HCT116 (cell line): ENCODE data around the gene ADGRV1. TPM values are rescaled to one million over a fixed set of nuclear protein-coding genes. Genes with fewer than 3 reads are reported as not detected.
"Not testable (repeated sequence)": the region's sequence is repeated elsewhere in the genome, so short reads cannot be mapped to it uniquely, and the experiment has no call there.

Experiments used
- ATAC-seq: fragments of 200-7000 bp; cut with Tn5 transposase; 2 replicates; pipeline ENCODE4 v1.9.1; 2020; ENCODE audit warnings: mild to moderate bottlenecking, moderate library complexity
- BruUV-seq: library from RNA; stranded (reverse); fragments of 400-500 nt; replicated peaks from 2 replicates; lab custom pipeline; 2021; lab: Mats Ljungman, UMichigan
- CTCF ChIA-PET: fragments of 300-600 bp; sonication (Branson Sonifier 250); formaldehyde crosslinking; loops from one replicate; lab custom pipeline; 2021; ENCODE audit warnings: antibody characterized with exemption; lab: Charles Lee
- POLR2A ChIA-PET: fragments of 300-600, 350-600 bp; sonication (Branson Sonifier 250); formaldehyde crosslinking; loops from one replicate; lab custom pipeline; 2021; ENCODE audit warnings: antibody characterized with exemption; lab: Charles Lee
- RAD21 ChIA-PET, 2 experiments: fragments of 300-600 bp; sonication (Branson Sonifier 250); formaldehyde crosslinking; loops; one replicate each; lab custom pipeline; 2023; ENCODE audit warnings: low total read pairs in 2 of 2; ENCODE audit not compliant: uncharacterized antibody in 2 of 2, unreplicated experiment in 2 of 2, low non-redundant PET in 1 of 2; lab: Charles Lee
- DNase-seq: peaks from one replicate; pipeline ENCODE4 v3.0.0-alpha.2; 2010; ENCODE audit warnings: low read depth, low spot score
- H2AFZ ChIP-seq: fragments of 200-600 bp; shearing (Covaris generic), sonication (generic); 2 replicates; pipeline ENCODE4 v1.6.1; 2017; ENCODE audit warnings: low read depth, mixed run types, mixed read lengths, antibody characterized with exemption, low read length; ENCODE audit not compliant: poor library complexity, severe bottlenecking
- H3K27ac ChIP-seq: 2 replicates; pipeline ENCODE4 v1.5.1; 2012; ENCODE audit warnings: low read depth, low read length
- H3K27me3 ChIP-seq: fragments of 200-600 bp; sonication (generic); 2 replicates; pipeline ENCODE4 v1.6.1; 2016; ENCODE audit warnings: mixed run types, low read length, mixed read lengths; ENCODE audit not compliant: insufficient read depth
- H3K36me3 ChIP-seq, 2 experiments: fragments of 200-500 bp in 1 of 2; fragments of 200-600 bp in 1 of 2; sonication (Bioruptor generic) in 1 of 2; sonication (generic) in 1 of 2; 2 replicates each; pipeline versions ENCODE4 v1.5.1 to v1.6.1; 2014 to 2016; ENCODE audit warnings: low read length in 2 of 2, inconsistent platforms in 1 of 2, mixed read lengths in 1 of 2, mixed run types in 1 of 2; ENCODE audit not compliant: insufficient read depth in 2 of 2, control insufficient read depth in 1 of 2
- H3K4me1 ChIP-seq, 2 experiments: fragments of 200-600 bp in 1 of 2; sonication (generic) in 1 of 2; 2 replicates each; pipeline versions ENCODE4 v1.5.1 to v1.6.1; 2012 to 2017; ENCODE audit warnings: low read length in 2 of 2, inconsistent platforms in 1 of 2, mild to moderate bottlenecking in 1 of 2, mixed read lengths in 1 of 2, mixed run types in 1 of 2, moderate library complexity in 1 of 2; ENCODE audit not compliant: insufficient read depth in 2 of 2, control insufficient read depth in 1 of 2
- H3K4me2 ChIP-seq: fragments of 200-600 bp; sonication (generic); 2 replicates; pipeline ENCODE4 v1.6.1; 2017; ENCODE audit warnings: mixed run types, low read length, mixed read lengths
- H3K4me3 ChIP-seq, 2 experiments: fragments of 200-600 bp in 1 of 2; sonication (generic) in 1 of 2; replicated peaks in 1 of 2; 2 replicates each; pipeline ENCODE4 v1.5.1; 2011 to 2016; ENCODE audit warnings: low read length in 2 of 2, control low read depth in 1 of 2, low read depth in 1 of 2, mild to moderate bottlenecking in 1 of 2, mixed read lengths in 1 of 2, mixed run types in 1 of 2
- H3K79me2 ChIP-seq: fragments of 200-600 bp; sonication (generic); 2 replicates; pipeline ENCODE4 v1.6.1; 2017; ENCODE audit warnings: mild to moderate bottlenecking, mixed run types, low read length, moderate library complexity, mixed read lengths; ENCODE audit not compliant: insufficient read depth
- H3K9ac ChIP-seq: fragments of 200-600 bp; sonication (generic); 2 replicates; pipeline ENCODE4 v1.6.1; 2016; ENCODE audit warnings: low read length, mixed read lengths
- H3K9me2 ChIP-seq: fragments of 200-600 bp; sonication (generic), shearing (Covaris generic); 2 replicates; pipeline ENCODE4 v1.6.1; 2017; ENCODE audit warnings: mixed run types, mild to moderate bottlenecking, moderate library complexity; ENCODE audit not compliant: insufficient read depth
- H3K9me3 ChIP-seq, 2 experiments: fragments of 200-500 bp in 1 of 2; fragments of 200-600 bp in 1 of 2; sonication (Bioruptor generic) in 1 of 2; sonication (generic) in 1 of 2; 2 replicates each; pipeline ENCODE4 v1.6.1; 2014 to 2017; ENCODE audit warnings: low read length in 2 of 2, mixed read lengths in 2 of 2, inconsistent platforms in 1 of 2, low read depth in 1 of 2, mild to moderate bottlenecking in 1 of 2, mixed run types in 1 of 2, moderate library complexity in 1 of 2; ENCODE audit not compliant: control insufficient read depth in 1 of 2, insufficient read depth in 1 of 2
- H4K20me1 ChIP-seq: fragments of 200-600 bp; sonication (generic), shearing (Covaris generic); 2 replicates; pipeline ENCODE4 v1.6.1; 2017; ENCODE audit warnings: mixed run types, mild to moderate bottlenecking, moderate library complexity; ENCODE audit not compliant: insufficient read depth
- CTCF ChIP-seq, 3 experiments: fragments of 200-600 bp in 1 of 3; sonication (generic) in 1 of 3; IDR thresholded peaks in 2 of 3; conservative IDR thresholded peaks in 1 of 3; 2 replicates each; pipeline ENCODE4 v1.5.1; 2012 to 2017; ENCODE audit warnings: low read depth in 2 of 3, low read length in 2 of 3, antibody characterized with exemption in 1 of 3, borderline replicate concordance in 1 of 3, control low read depth in 1 of 3, mild to moderate bottlenecking in 1 of 3, mixed read lengths in 1 of 3, mixed run types in 1 of 3, moderate library complexity in 1 of 3; ENCODE audit not compliant: insufficient read depth in 1 of 3
- RAD21 ChIP-seq: IDR thresholded peaks from 2 replicates; pipeline ENCODE4 v1.6.1; 2012; ENCODE audit warnings: low read depth, mild to moderate bottlenecking
- TCF7L2 ChIP-seq: IDR thresholded peaks from 2 replicates; pipeline ENCODE4 v1.7.0; 2011; ENCODE audit warnings: borderline replicate concordance, inconsistent platforms; ENCODE audit not compliant: insufficient read depth, insufficient read length; ENCODE audit errors: extremely low read depth
- intact Hi-C: fragments of 100-400 bp; cut with micrococcal nuclease; formaldehyde crosslinking; loops from 2 replicates; pipeline ENCODE4 v1.10.0; 2022
- total RNA-seq: library from RNA; stranded (reverse); gene quantifications from one replicate; pipeline ENCODE4 v1.2.1, GENCODE V29; 2021; ENCODE audit not compliant: unreplicated experiment

Gene ADGRV1
- total RNA-seq, 1 experiment from 2014 or later, result 6.0 TPM

- POLR2A ChIA-PET, result interaction anchor here (1.0 kb wide), 2 partner anchors 9 to 14 kb away, joined by 3 read pairs; no protein-coding TSS in a partner anchor
- H4K20me1 ChIP-seq, result no peaks in the 10 kb centered on the region
- no peak for ATAC-seq
- H3K4me1 ChIP-seq, result peaks cover 0 to 4% of the 10 kb centered on the region in 2 experiments; a peak in 1 of 4 replicates
- no peak overlapping the region for H2AFZ ChIP-seq
- no peak for DNase-seq
- H3K36me3 ChIP-seq, result no peaks in the 10 kb centered on the region
- no peak overlapping the region for H3K4me2 ChIP-seq
- H3K9ac ChIP-seq, result no peak overlapping the region
- H3K79me2 ChIP-seq, result no peaks in the 10 kb centered on the region
- H3K4me3 ChIP-seq, result no peak overlapping the region
- TF ChIP-seq TCF7L2 (no peak), CTCF (IDR thresholded peaks at IDR 0.05 in 2 of 3, conservative IDR thresholded peaks at IDR 0.05 in 1 of 3; ENCODE audit: borderline replicate concordance in 1 of 3, insufficient read depth in 1 of 3, low read depth in 2 of 3, low read length in 2 of 3) (peak; percentile 6 to 36 (median 16); a peak in 2 of 6 replicates), RAD21 (peak; percentile 21; the same call in 1 of the 2 replicates)
- intact Hi-C loops, result no loop called here
- no TSS peak for BruUV-seq
- RAD21 ChIA-PET, result no interaction called here
- no peaks in the 10 kb centered on the region for H3K27me3 ChIP-seq
- no peaks in the 10 kb centered on the region for H3K9me2 ChIP-seq
- no peaks in the 10 kb centered on the region for H3K9me3 ChIP-seq
- H3K27ac ChIP-seq, result no peak overlapping the region
- CTCF ChIA-PET, result interaction anchor here (1.0 to 3.2 kb wide), 6 partner anchors 9 to 627 kb away, joined by 3 to 20 read pairs (median 7); partner anchors contain the start of gene LYSMD3
These were observed 234.6 kb downstream of the ADGRV1 start for GRCh38 chr5:90793183-90793582.

- H3K79me2 ChIP-seq, H3K4me2 ChIP-seq, H3K4me3 ChIP-seq, H4K20me1 ChIP-seq, intact Hi-C loops, H3K9ac ChIP-seq, H3K9me3 ChIP-seq, POLR2A ChIA-PET, H3K27me3 ChIP-seq, RAD21 ChIA-PET, H3K9me2 ChIP-seq, H2AFZ ChIP-seq, H3K27ac ChIP-seq, DNase-seq, CTCF ChIA-PET, BruUV-seq, H3K36me3 ChIP-seq, ATAC-seq, H3K4me1 ChIP-seq: not testable (repeated sequence)
These were observed 238.3 kb downstream of the ADGRV1 start for GRCh38 chr5:90796919-90797318.

GRCh38 chr5:90800082-90800481 is 241.5 kb downstream of the ADGRV1 start:
- CTCF ChIA-PET, ATAC-seq, RAD21 ChIA-PET, H3K4me3 ChIP-seq, POLR2A ChIA-PET, DNase-seq, H4K20me1 ChIP-seq, H2AFZ ChIP-seq, H3K79me2 ChIP-seq, H3K4me1 ChIP-seq, H3K9me2 ChIP-seq, H3K27me3 ChIP-seq, H3K9ac ChIP-seq, H3K27ac ChIP-seq, H3K9me3 ChIP-seq, H3K4me2 ChIP-seq, H3K36me3 ChIP-seq, BruUV-seq: not testable (repeated sequence)
- intact Hi-C loops, result loop anchor here (5.0 kb wide), 1 partner anchor 617 kb away; no protein-coding TSS in a partner anchor

- H3K79me2 ChIP-seq, DNase-seq, H3K4me1 ChIP-seq, CTCF ChIA-PET, H3K27ac ChIP-seq, ATAC-seq, H3K27me3 ChIP-seq, H4K20me1 ChIP-seq, RAD21 ChIA-PET, BruUV-seq, H3K36me3 ChIP-seq, H3K9me2 ChIP-seq, H3K4me3 ChIP-seq, POLR2A ChIA-PET, H2AFZ ChIP-seq, H3K4me2 ChIP-seq, H3K9ac ChIP-seq, H3K9me3 ChIP-seq: not testable (repeated sequence)
- intact Hi-C loops, result loop anchor here (5.0 kb wide), 1 partner anchor 617 kb away; no protein-coding TSS in a partner anchor
These were observed 241.9 kb downstream of the ADGRV1 start for GRCh38 chr5:90800515-90800914.
